Mesothelial cell of epicardium (in vitro differentiated cells): ENCODE measurements around the gene CCNT2. TPM values are rescaled to one million over a fixed set of nuclear protein-coding genes. Genes with fewer than 3 reads are reported as not detected.

Experiments
- DNase-seq, 2 experiments: peaks; one replicate each; pipeline ENCODE4 v3.0.0; 2021; ENCODE audit warnings: low spot score in 2 of 2; ENCODE audit not compliant: unreplicated experiment in 2 of 2
- H3K27ac Mint-ChIP-seq: 2 replicates; pipeline ENCODE4 v1.8.0; 2021; ENCODE audit warnings: mixed read lengths
- H3K27me3 Mint-ChIP-seq: 2 replicates; pipeline ENCODE4 v1.8.0; 2021; ENCODE audit warnings: low read depth, mixed read lengths
- H3K36me3 Mint-ChIP-seq: 2 replicates; pipeline ENCODE4 v1.8.0; 2021; ENCODE audit warnings: mixed read lengths
- H3K4me1 Mint-ChIP-seq: 2 replicates; pipeline ENCODE4 v1.8.0; 2021; ENCODE audit warnings: mixed read lengths
- H3K4me3 Mint-ChIP-seq: 2 replicates; pipeline ENCODE4 v1.8.0; 2021; ENCODE audit warnings: mild to moderate bottlenecking, moderate library complexity, mixed read lengths
- H3K9me3 Mint-ChIP-seq: 2 replicates; pipeline ENCODE4 v1.8.0; 2021; ENCODE audit warnings: mixed read lengths
- CTCF ChIP-seq: fragments of 200-600 bp; sonication (generic); IDR thresholded peaks from one replicate; pipeline ENCODE4 v1.5.0; 2021; ENCODE audit warnings: antibody characterized with exemption; ENCODE audit not compliant: unreplicated experiment
- total RNA-seq: library from RNA; stranded (reverse); gene quantifications from 3 replicates; pipeline ENCODE4 v1.2.1, GENCODE V29; 2021

CCNT2 gene
- total RNA-seq, 1 donor from 2014 or later: 70.5 TPM

GRCh38 chr2:134911400-134911785 is 7.2 kb upstream of the CCNT2 start:
- Mint-ChIP-seq H3K4me1 (no peaks in the 10 kb centered on the region), H3K36me3 (peaks cover 4% of the 10 kb centered on the region), H3K9me3 (peaks cover 38% of the 10 kb centered on the region), H3K4me3 (no peak overlapping the region), H3K27ac (no peak overlapping the region), H3K27me3 (no peaks in the 10 kb centered on the region)
- TF ChIP-seq CTCF: no peak
- no peak for DNase-seq

GRCh38 chr2:134912361-134912760 is 6.3 kb upstream of the CCNT2 start:
- Mint-ChIP-seq H3K4me1 (no peaks in the 10 kb centered on the region), H3K9me3 (peaks cover 36% of the 10 kb centered on the region), H3K4me3 (no peak overlapping the region), H3K27me3 (no peaks in the 10 kb centered on the region), H3K36me3 (peaks cover 4% of the 10 kb centered on the region), H3K27ac (no peak overlapping the region)
- no peak for DNase-seq
- TF ChIP-seq CTCF: no peak

GRCh38 chr2:134917360-134917865 is 1.2 kb upstream of the CCNT2 start:
- Mint-ChIP-seq H3K27me3 (no peaks in the 10 kb centered on the region), H3K9me3 (peaks cover 22% of the 10 kb centered on the region), H3K4me1 (peaks cover 14% of the 10 kb centered on the region), H3K27ac (peak overlapping the region; percentile 100), H3K4me3 (peak overlapping the region; percentile 98), H3K36me3 (peaks cover 2% of the 10 kb centered on the region)
- no peak for TF ChIP-seq CTCF
- no peak for DNase-seq

- peak in 1 of 2 experiments; percentile 87 for DNase-seq
- Mint-ChIP-seq H3K4me1 (peaks cover 14% of the 10 kb centered on the region), H3K4me3 (peak overlapping the region; percentile 98), H3K9me3 (peaks cover 18% of the 10 kb centered on the region), H3K36me3 (peaks cover 2% of the 10 kb centered on the region), H3K27me3 (no peaks in the 10 kb centered on the region), H3K27ac (peak overlapping the region; percentile 100)
- TF ChIP-seq CTCF: no peak
Observed at GRCh38 chr2:134917888-134918525, 615 bp upstream of the CCNT2 start.

GRCh38 chr2:134919341-134920210 is 954 bp downstream of the CCNT2 start:
- H3K36me3 Mint-ChIP-seq: peaks cover 1% of the 10 kb centered on the region
- H3K9me3 Mint-ChIP-seq: peaks cover 2% of the 10 kb centered on the region
- no peak for TF ChIP-seq CTCF
- H3K4me1 Mint-ChIP-seq: peaks cover 14% of the 10 kb centered on the region
- no peaks in the 10 kb centered on the region for H3K27me3 Mint-ChIP-seq
- H3K4me3 Mint-ChIP-seq: peak overlapping the region; percentile 98
- H3K27ac Mint-ChIP-seq: peak overlapping the region; percentile 100
- DNase-seq: no peak
